T-cell (primary cell): ENCODE data around the gene COL25A1. TPM values are rescaled to one million over a fixed set of nuclear protein-coding genes. Genes with fewer than 3 reads are reported as not detected.
"Not testable (repeated sequence)": the region's sequence is repeated elsewhere in the genome, so short reads cannot be mapped to it uniquely, and the experiment has no call there.

Experiments
- ATAC-seq, 4 experiments: fragments of 200-7000 bp in 3 of 4; fragments of 150-1000 bp in 1 of 4; cut with Tn5 transposase; replicated peaks in 1 of 4; 1 replicate in 3 of 4; 2 replicates in 1 of 4; pipeline ENCODE4 v1.10.0; 2021; ENCODE audit warnings: moderate library complexity in 3 of 4, mild to moderate bottlenecking in 2 of 4, moderate number of reproducible peaks in 1 of 4
- CTCF ChIA-PET, 2 donors: fragments of 300-600 bp; sonication (Branson Sonifier 250); formaldehyde crosslinking; loops; one replicate each; lab custom pipeline; 2022; ENCODE audit warnings: antibody characterized with exemption in 2 of 2; lab: Charles Lee
- POLR2A ChIA-PET, 2 donors: fragments of 300-600 bp; sonication (Branson Sonifier 250); formaldehyde crosslinking; loops; one replicate each; lab custom pipeline; 2022; ENCODE audit warnings: antibody characterized with exemption in 2 of 2; lab: Charles Lee
- DNase-seq, 35 experiments: peaks; one replicate each; pipeline versions ENCODE4 v3.0.0 to v3.0.0-alpha.2; 2013 to 2023
- H3K27ac ChIP-seq: one replicate; pipeline ENCODE4 v1.5.1; 2013; ENCODE audit warnings: low read length
- H3K27me3 ChIP-seq, 2 experiments: replicated peaks in 1 of 2; 1 replicate in 1 of 2; 2 replicates in 1 of 2; pipeline versions ENCODE4 v1.6.1 to v1.7.0; 2013; ENCODE audit warnings: low read length in 1 of 2, mixed read lengths in 1 of 2; ENCODE audit not compliant: control insufficient read depth in 2 of 2, insufficient read depth in 2 of 2; ENCODE audit errors: extremely low read depth in 1 of 2
- H3K36me3 ChIP-seq, 2 donors: 1 replicate in 1 of 2; 2 replicates in 1 of 2; pipeline versions ENCODE4 v1.6.1 to v1.7.0; 2013; ENCODE audit warnings: low read length in 1 of 2; ENCODE audit not compliant: control insufficient read depth in 2 of 2, insufficient read depth in 1 of 2; ENCODE audit errors: extremely low read depth in 1 of 2
- H3K4me1 ChIP-seq, 2 experiments: 1 replicate in 1 of 2; 2 replicates in 1 of 2; pipeline versions ENCODE4 v1.6.1 to v1.7.0; 2013; ENCODE audit warnings: low read length in 2 of 2, mixed read lengths in 1 of 2; ENCODE audit not compliant: insufficient read depth in 2 of 2, control insufficient read depth in 1 of 2; ENCODE audit errors: extremely low read depth in 1 of 2
- H3K4me3 ChIP-seq, 2 donors: 1 replicate in 1 of 2; 2 replicates in 1 of 2; pipeline versions ENCODE4 v1.5.1 to v1.7.0; 2013; ENCODE audit warnings: mild to moderate bottlenecking in 2 of 2, low read length in 1 of 2, moderate library complexity in 1 of 2; ENCODE audit not compliant: control insufficient read depth in 1 of 2; ENCODE audit errors: extremely low read depth in 1 of 2
- H3K9me3 ChIP-seq: 2 replicates; pipeline ENCODE4 v1.7.0; 2013
- H3K27ac Mint-ChIP-seq, 2 donors: one replicate each; pipeline ENCODE4 v1.8.0; 2020 to 2021; ENCODE audit warnings: mild to moderate bottlenecking in 2 of 2, mixed read lengths in 2 of 2
- H3K27me3 Mint-ChIP-seq, 2 donors: one replicate each; pipeline ENCODE4 v1.8.0; 2021 to 2022; ENCODE audit warnings: mixed read lengths in 2 of 2
- H3K36me3 Mint-ChIP-seq: one replicate; pipeline ENCODE4 v1.8.0; 2021; ENCODE audit warnings: mixed read lengths
- H3K4me1 Mint-ChIP-seq, 3 donors: one replicate each; pipeline ENCODE4 v1.8.0; 2020 to 2022; ENCODE audit warnings: mixed read lengths in 3 of 3, mild to moderate bottlenecking in 1 of 3
- H3K4me3 Mint-ChIP-seq, 3 donors: one replicate each; pipeline ENCODE4 v1.8.0; 2020 to 2022; ENCODE audit warnings: mild to moderate bottlenecking in 3 of 3, mixed read lengths in 3 of 3, moderate library complexity in 3 of 3
- H3K9me3 Mint-ChIP-seq, 3 donors: one replicate each; pipeline ENCODE4 v1.8.0; 2020 to 2022; ENCODE audit warnings: mixed read lengths in 3 of 3
- WGBS: methylation state at CpG from one replicate; pipeline ENCODE4 v1.1.5; 2013; ENCODE audit warnings: missing lambda C conversion rate; ENCODE audit not compliant: insufficient coverage; 5-methylcytosine and 5-hydroxymethylcytosine counted together
- total RNA-seq, 35 experiments: library from RNA in 6 of 35; stranded (reverse) in 6 of 35; fragments of 120-200 nt in 1 of 35; gene quantifications; one replicate each; pipeline versions ENCODE4 v1.2.1 to v1.2.4 and lab custom pipeline; 2013 to 2026

Gene COL25A1
- total RNA-seq, 5 donors from 2014 or later (not counting 1 experiment from before 2014, with no cell fraction given) = 0.53 to 0.56 TPM; not detected in 3

GRCh38 chr4:109003964-109004363 lies 298.5 kb downstream of the COL25A1 start:
- H3K4me1 ChIP-seq = no peaks in the 10 kb centered on the region
- DNase-seq (no peak), ATAC-seq (no peak)
- Mint-ChIP-seq H3K4me3 (no peak overlapping the region), H3K4me1 (no peaks in the 10 kb centered on the region), H3K27ac (no peak overlapping the region), H3K9me3 (no peaks in the 10 kb centered on the region), H3K27me3 (no peaks in the 10 kb centered on the region), H3K36me3 (no peaks in the 10 kb centered on the region)
- no CpG with 5 or more reads among the region's 2 CpGs for WGBS
- CTCF ChIA-PET = no interaction called here
- H3K36me3 ChIP-seq = no peaks in the 10 kb centered on the region
- no peaks in the 10 kb centered on the region for H3K27me3 ChIP-seq
- no peak overlapping the region for H3K4me3 ChIP-seq
- H3K27ac ChIP-seq = no peak overlapping the region
- POLR2A ChIA-PET = no interaction called here
- no peaks in the 10 kb centered on the region for H3K9me3 ChIP-seq

GRCh38 chr4:108991551-108992328 lies 310.7 kb downstream of the COL25A1 start:
- H3K27ac Mint-ChIP-seq = no peak overlapping the region
- H3K36me3 ChIP-seq = no peaks in the 10 kb centered on the region
- H3K4me1 Mint-ChIP-seq = no peaks in the 10 kb centered on the region
- POLR2A ChIA-PET = no interaction called here
- no peaks in the 10 kb centered on the region for H3K9me3 ChIP-seq
- no peak overlapping the region for H3K4me3 Mint-ChIP-seq
- no peaks in the 10 kb centered on the region for H3K27me3 Mint-ChIP-seq
- ATAC-seq = no peak
- H3K4me3 ChIP-seq = no peak overlapping the region
- DNase-seq = no peak
- no peaks in the 10 kb centered on the region for H3K4me1 ChIP-seq
- no peaks in the 10 kb centered on the region for H3K36me3 Mint-ChIP-seq
- CTCF ChIA-PET = no interaction called here
- peaks cover 0 to 3% of the 10 kb centered on the region in 2 experiments for H3K27me3 ChIP-seq
- no peak overlapping the region for H3K27ac ChIP-seq
- peaks cover 0 to 3% (median 0%) of the 10 kb centered on the region in 3 donors for H3K9me3 Mint-ChIP-seq
- no CpG with 5 or more reads among the region's 5 CpGs for WGBS

GRCh38 chr4:108988464-108989195 lies 313.8 kb downstream of the COL25A1 start:
- Mint-ChIP-seq H3K9me3 (no peaks in the 10 kb centered on the region), H3K4me1 (no peaks in the 10 kb centered on the region), H3K36me3 (no peaks in the 10 kb centered on the region), H3K27ac (no peak overlapping the region), H3K4me3 (no peak overlapping the region), H3K27me3 (no peaks in the 10 kb centered on the region)
- WGBS = 61% methylated on average over 4 of the region's 5 CpGs
- H3K4me3 ChIP-seq = no peak overlapping the region
- H3K9me3 ChIP-seq = no peaks in the 10 kb centered on the region
- no peak overlapping the region for H3K27ac ChIP-seq
- POLR2A ChIA-PET = interaction anchor here in 1 of 2 donors (0.5 kb wide), 1 partner anchor 9 kb away, joined by 4 read pairs; no protein-coding TSS in a partner anchor
- H3K27me3 ChIP-seq = peaks cover 0 to 3% of the 10 kb centered on the region in 2 experiments
- CTCF ChIA-PET = interaction anchor here in 1 of 2 donors (0.6 kb wide), 1 partner anchor 359 kb away, joined by 5 read pairs; no protein-coding TSS in a partner anchor
- H3K36me3 ChIP-seq = no peaks in the 10 kb centered on the region
- DNase-seq (no peak), ATAC-seq (no peak)
- H3K4me1 ChIP-seq = no peaks in the 10 kb centered on the region

- H3K27ac ChIP-seq, H3K9me3 Mint-ChIP-seq, H3K27ac Mint-ChIP-seq, H3K4me1 Mint-ChIP-seq, POLR2A ChIA-PET, H3K36me3 Mint-ChIP-seq, H3K9me3 ChIP-seq, CTCF ChIA-PET, H3K27me3 ChIP-seq, H3K4me1 ChIP-seq, H3K27me3 Mint-ChIP-seq, ATAC-seq, H3K4me3 Mint-ChIP-seq, DNase-seq, H3K4me3 ChIP-seq, H3K36me3 ChIP-seq: not testable (repeated sequence)
- 99% methylated on average over 17 of the region's 30 CpGs for WGBS
These were observed 318.0 kb downstream of the COL25A1 start for GRCh38 chr4:108984495-108984894.

- H3K4me1 Mint-ChIP-seq = peaks cover 2 to 14% (median 2%) of the 10 kb centered on the region in 3 donors
- no peaks in the 10 kb centered on the region for H3K9me3 Mint-ChIP-seq
- H3K4me3 Mint-ChIP-seq = no peak overlapping the region
- 93% methylated on average over 2 of the region's 6 CpGs for WGBS
- H3K36me3 Mint-ChIP-seq = no peaks in the 10 kb centered on the region
- no peaks in the 10 kb centered on the region for H3K27me3 Mint-ChIP-seq
- Histone ChIP-seq H3K4me1 (peaks cover 0 to 4% of the 10 kb centered on the region in 2 experiments), H3K27ac (no peak overlapping the region), H3K4me3 (no peak overlapping the region), H3K36me3 (no peaks in the 10 kb centered on the region), H3K27me3 (no peaks in the 10 kb centered on the region), H3K9me3 (no peaks in the 10 kb centered on the region)
- no peak overlapping the region for H3K27ac Mint-ChIP-seq
- CTCF ChIA-PET = interaction anchor here in 1 of 2 donors (0.6 kb wide), 1 partner anchor 219 kb away, joined by 4 read pairs; no protein-coding TSS in a partner anchor
- DNase-seq (no peak), ATAC-seq (no peak)
- POLR2A ChIA-PET = no interaction called here
These were observed 319.9 kb downstream of the COL25A1 start for GRCh38 chr4:108982402-108983185.
